Cortex of kidney (tissue), 1 donor: ENCODE data around the gene FBLN1.
"Not testable (repeated sequence)": the region's sequence is repeated elsewhere in the genome, so short reads cannot be mapped to it uniquely, and the experiment has no call there.

Experiments
- DNase-seq: peaks from one replicate; lab custom pipeline; 2025; lab: John Stamatoyannopoulos, UW

Gene FBLN1

GRCh38 chr22:45548991-45549761, 46.5 kb downstream of the FBLN1 start:
- no peak for DNase-seq

GRCh38 chr22:45549762-45550378, 47.2 kb downstream of the FBLN1 start:
- DNase-seq: no peak

- no peak for DNase-seq
Observed at GRCh38 chr22:45550416-45550815, 47.7 kb downstream of the FBLN1 start.

- no peak for DNase-seq
Observed at GRCh38 chr22:45550891-45551290, 48.2 kb downstream of the FBLN1 start.

- DNase-seq: no peak
Observed at GRCh38 chr22:45551310-45552016, 48.8 kb downstream of the FBLN1 start.

- no peak for DNase-seq
Observed at GRCh38 chr22:45552017-45552411, 49.3 kb downstream of the FBLN1 start.

GRCh38 chr22:45552580-45553350, 50.1 kb downstream of the FBLN1 start:
- no peak for DNase-seq

GRCh38 chr22:45553351-45554039, 50.8 kb downstream of the FBLN1 start:
- DNase-seq: no peak

- no peak for DNase-seq
Observed at GRCh38 chr22:45554040-45554406, 51.3 kb downstream of the FBLN1 start.

- no peak for DNase-seq
Observed at GRCh38 chr22:45554861-45555260, 52.2 kb downstream of the FBLN1 start.

- not testable (repeated sequence) for DNase-seq
Observed at GRCh38 chr22:45557926-45558325, 55.2 kb downstream of the FBLN1 start.

GRCh38 chr22:45560092-45560491, 57.4 kb downstream of the FBLN1 start:
- DNase-seq: not testable (repeated sequence)

GRCh38 chr22:45560761-45561160, 58.1 kb downstream of the FBLN1 start:
- DNase-seq: not testable (repeated sequence)

GRCh38 chr22:45562102-45562501, 59.4 kb downstream of the FBLN1 start:
- no peak for DNase-seq

GRCh38 chr22:45562537-45563361, 60.1 kb downstream of the FBLN1 start:
- DNase-seq: no peak

- no peak for DNase-seq
Observed at GRCh38 chr22:45563362-45564040, 60.8 kb downstream of the FBLN1 start.

GRCh38 chr22:45564349-45565030, 61.8 kb downstream of the FBLN1 start:
- no peak for DNase-seq

- DNase-seq: no peak
Observed at GRCh38 chr22:45565171-45565570, 62.5 kb downstream of the FBLN1 start.

GRCh38 chr22:45565973-45566372, 63.3 kb downstream of the FBLN1 start:
- no peak for DNase-seq

GRCh38 chr22:45568213-45568612, 65.5 kb downstream of the FBLN1 start:
- DNase-seq: no peak
